ENCODE data around the gene IQCE. TPM values are rescaled to one million over a fixed set of nuclear protein-coding genes. Genes with fewer than 3 reads are reported as not detected.

IQCE gene
- total and polyA plus RNA-seq, 10 of the 15 experiments (the other 5 are each of a cell fraction or from before 2014, with no cell fraction given): 0.37 to 8.1 (median 3.7) TPM

- peak; percentile 62; the same call in 1 of the 2 replicates for TF ChIP-seq ZNF687 (IDR thresholded peaks at IDR 0.05)
- TF ChIP-seq CHD4 (IDR thresholded peaks at IDR 0.05): no peak
- 0 out of 2 replicates have a peak, but pooled peaks have one; percentile 12 for TF ChIP-seq ZNF24 (IDR thresholded peaks at IDR 0.05)
- peak; percentile 84 to 91 for TF ChIP-seq IKZF2 (IDR thresholded peaks at IDR 0.05)
- TF ChIP-seq FOXK2 (IDR thresholded peaks at IDR 0.05): no peak
- TF ChIP-seq PML (IDR thresholded peaks at IDR 0.05; ENCODE audit: low read length): no peak
- TF ChIP-seq EED (IDR thresholded peaks at IDR 0.05; ENCODE audit: low read depth): peak; percentile 74
- TF ChIP-seq EGR1 (IDR thresholded peaks at IDR 0.05; ENCODE audit: borderline replicate concordance in 1 of 2, low read depth in 2 of 2, low read length in 2 of 2): peak in 1 of 2 experiments; percentile 30; a peak in 1 of 3 replicates
- TF ChIP-seq MLLT1 (IDR thresholded peaks at IDR 0.05): no peak; the same call in 1 of the 2 replicates
- TF ChIP-seq BRCA1 (IDR thresholded peaks at IDR 0.05; ENCODE audit: low read depth, low read length): no peak
- peak; percentile 98 for TF ChIP-seq DPF2 (IDR thresholded peaks at IDR 0.05)
- no peak for TF ChIP-seq SREBF2 (IDR thresholded peaks at IDR 0.05; ENCODE audit: low read length)
- no peak for TF ChIP-seq SREBF1 (IDR thresholded peaks at IDR 0.05; ENCODE audit: low read length)
- TF ChIP-seq USF1 (IDR thresholded peaks at IDR 0.05; ENCODE audit: borderline replicate concordance, extremely low read length, insufficient read depth, low read depth, low read length): peak; percentile 51
- peak; percentile 66; the same call in 1 of the 2 replicates for TF ChIP-seq NBN (IDR thresholded peaks at IDR 0.05)
- peak; percentile 74 for TF ChIP-seq CHD2 (IDR thresholded peaks at IDR 0.05; ENCODE audit: borderline replicate concordance, low read depth, low read length)
- no peak for TF ChIP-seq POLR2AphosphoS2 (IDR thresholded peaks at IDR 0.05; ENCODE audit: low read depth, low read length)
- TF ChIP-seq SIN3A (IDR thresholded peaks at IDR 0.05; ENCODE audit: low read depth, low read length): no peak
- no peak for TF ChIP-seq TCF7 (IDR thresholded peaks at IDR 0.05; ENCODE audit: borderline replicate concordance)
- peak; percentile 98 for TF ChIP-seq GATAD2B (conservative IDR thresholded peaks at IDR 0.05; ENCODE audit: low read depth)
- TF ChIP-seq FOS (IDR thresholded peaks at IDR 0.05; ENCODE audit: borderline replicate concordance, extremely low read depth, insufficient read length): no peak
- TF ChIP-seq HCFC1 (IDR thresholded peaks at IDR 0.05; ENCODE audit: low read length): no peak
- TF ChIP-seq PAX5 (IDR thresholded peaks at IDR 0.05; ENCODE audit: borderline replicate concordance, low read depth, low read length): peak; percentile 72; the same call in 1 of the 2 replicates
- no peak for TF ChIP-seq CBFB (IDR thresholded peaks at IDR 0.05; ENCODE audit: low read depth)
- TF ChIP-seq KDM1A (IDR thresholded peaks at IDR 0.05; ENCODE audit: borderline replicate concordance): no peak
- peak; percentile 64; the same call in 1 of the 2 replicates for TF ChIP-seq LARP7 (IDR thresholded peaks at IDR 0.05)
- peak; percentile 59 for TF ChIP-seq CREM (IDR thresholded peaks at IDR 0.05; ENCODE audit: low read depth)
- TF ChIP-seq CHD1 (IDR thresholded peaks at IDR 0.05; ENCODE audit: low read depth, low read length): no peak
These were observed 78.9 kb downstream of the IQCE start (continued) for GRCh38 chr7:2637505-2638223.
